A673 (cell line): ENCODE measurements around the gene CCDC57. TPM values are rescaled to one million over a fixed set of nuclear protein-coding genes. Genes with fewer than 3 reads are reported as not detected.
"Not testable (repeated sequence)": the region's sequence is repeated elsewhere in the genome, so short reads cannot be mapped to it uniquely, and the experiment has no call there.

Experiments
- BruUV-seq: library from RNA; stranded (reverse); fragments of 400-500 nt; replicated peaks from 2 replicates; lab custom pipeline; 2021; lab: Mats Ljungman, UMichigan
- CTCF ChIA-PET: fragments of 300-600 bp; sonication (Branson Sonifier 250); formaldehyde crosslinking; loops from one replicate; lab custom pipeline; 2022; ENCODE audit warnings: antibody characterized with exemption; lab: Charles Lee
- POLR2A ChIA-PET: fragments of 300-600 bp; sonication (Branson Sonifier 250); formaldehyde crosslinking; loops from one replicate; lab custom pipeline; 2022; ENCODE audit warnings: antibody characterized with exemption; ENCODE audit not compliant: low non-redundant PET; lab: Charles Lee
- DNase-seq: peaks from one replicate; pipeline ENCODE4 v3.0.0-alpha.2; 2015; ENCODE audit warnings: low spot score
- H3K27ac ChIP-seq: fragments of 200-600 bp; sonication (generic); 2 replicates; pipeline ENCODE4 v1.5.1; 2016; ENCODE audit warnings: mixed run types, low read depth, mild to moderate bottlenecking, mixed read lengths, antibody characterized with exemption, low read length; ENCODE audit not compliant: poor library complexity, severe bottlenecking
- H3K27me3 ChIP-seq: fragments of 200-600 bp; sonication (generic); replicated peaks from 2 replicates; pipeline ENCODE4 v1.6.1; 2017; ENCODE audit warnings: mixed run types, low read depth, mild to moderate bottlenecking, mixed read lengths, antibody characterized with exemption, low read length; ENCODE audit not compliant: insufficient read depth, poor library complexity
- H3K36me3 ChIP-seq: fragments of 200-600 bp; sonication (generic); 2 replicates; pipeline ENCODE4 v1.6.1; 2016; ENCODE audit warnings: mixed run types, mild to moderate bottlenecking, mixed read lengths, antibody characterized with exemption, low read length; ENCODE audit not compliant: insufficient read depth, poor library complexity, severe bottlenecking
- H3K4me1 ChIP-seq: fragments of 200-600 bp; sonication (generic); 2 replicates; pipeline ENCODE4 v1.6.1; 2017; ENCODE audit warnings: mixed run types, mild to moderate bottlenecking, mixed read lengths, antibody characterized with exemption, low read length; ENCODE audit not compliant: insufficient read depth, poor library complexity, severe bottlenecking
- H3K4me3 ChIP-seq: fragments of 200-600 bp; sonication (generic); 2 replicates; pipeline ENCODE4 v1.5.1; 2016; ENCODE audit warnings: low read depth, mixed run types, mild to moderate bottlenecking, mixed read lengths, low read length; ENCODE audit not compliant: poor library complexity, severe bottlenecking
- H3K9me3 ChIP-seq: fragments of 200-600 bp; sonication (generic); 2 replicates; pipeline ENCODE4 v1.6.1; 2016; ENCODE audit warnings: mixed run types, low read depth, mild to moderate bottlenecking, mixed read lengths, antibody characterized with exemption, low read length; ENCODE audit not compliant: poor library complexity, severe bottlenecking
- EZH2 ChIP-seq: fragments of 200-600 bp; sonication (generic); IDR thresholded peaks from 2 replicates; pipeline ENCODE4 v1.6.1; 2017; ENCODE audit warnings: borderline replicate concordance, low read depth, mild to moderate bottlenecking, mixed read lengths, antibody characterized with exemption, low read length; ENCODE audit not compliant: poor library complexity, severe bottlenecking
- intact Hi-C: fragments of 100-400 bp; cut with micrococcal nuclease; formaldehyde crosslinking; loops from one replicate; pipeline ENCODE4 v1.10.0; 2022; ENCODE audit not compliant: unreplicated experiment
- total RNA-seq: library from RNA; stranded (reverse); gene quantifications from 2 replicates; pipeline ENCODE4 v1.2.3, GENCODE V29; 2021
- TF ChIP-seq, protein P1 (sequence below): fragments of 300-800, 200-600 bp; sonication (generic); conservative IDR thresholded peaks from 2 replicates; pipeline ENCODE4 v1.5.1; 2017; ENCODE audit warnings: low read depth, mild to moderate bottlenecking, antibody characterized with exemption, low read length, moderate library complexity, mixed read lengths

Gene CCDC57
- total RNA-seq, 1 experiment from 2014 or later: 43.6 TPM

DNA sequence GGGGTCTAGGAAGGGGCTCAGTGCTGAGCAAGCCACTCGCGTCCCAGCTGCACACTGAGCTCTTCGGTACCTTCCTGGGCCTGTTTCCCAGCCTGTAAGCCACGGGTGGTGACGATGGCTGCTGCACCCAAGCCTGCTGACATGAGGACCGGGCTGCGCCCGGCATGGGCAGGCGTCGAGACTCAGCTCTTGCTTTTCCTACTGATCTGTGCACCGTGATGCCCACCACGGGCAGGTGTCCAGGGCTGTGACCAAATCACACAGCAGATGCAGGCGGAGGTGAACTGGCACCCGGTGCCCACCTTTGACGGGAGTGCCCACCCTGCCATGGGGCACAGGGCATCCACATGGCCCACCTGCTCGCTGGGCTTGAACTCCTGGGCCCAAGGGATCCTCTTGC lies 17.9 kb downstream of the CCDC57 start:
- CTCF ChIA-PET: no interaction called here

DNA sequence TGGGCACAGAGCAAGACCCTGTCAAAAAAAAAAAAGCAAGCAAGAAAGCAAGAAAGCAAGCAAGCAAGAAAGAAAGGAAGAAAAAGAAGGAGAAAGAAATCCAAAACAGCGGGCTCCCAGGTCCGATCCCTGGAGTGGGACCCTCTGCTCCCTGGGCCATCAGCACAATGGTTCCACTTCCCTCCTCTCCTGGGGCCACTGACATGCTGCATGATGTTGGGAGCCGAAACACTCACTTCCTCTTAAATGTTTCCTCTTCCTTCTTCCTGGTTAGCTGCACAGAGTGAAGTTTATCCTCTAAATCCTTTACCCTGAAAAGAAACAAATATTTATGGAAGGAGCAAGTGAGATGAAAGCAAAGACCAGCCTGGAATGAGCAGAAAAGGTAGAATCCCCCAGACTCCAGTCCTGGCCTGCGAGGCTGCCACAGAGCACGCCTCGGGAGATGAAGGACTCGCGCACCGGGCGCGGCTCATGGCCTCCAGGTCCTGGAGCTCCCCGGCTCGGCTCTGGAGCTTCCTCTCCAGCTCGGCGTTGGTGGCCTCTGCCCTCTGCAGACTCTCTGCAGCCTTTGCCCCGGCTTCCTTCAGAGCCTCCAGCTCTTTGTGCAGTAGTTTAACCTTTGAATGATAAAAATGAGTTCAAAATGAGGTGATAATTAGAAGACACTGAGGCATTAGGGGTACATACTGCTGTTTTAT lies 19.0 kb downstream of the CCDC57 start:
- TF ChIP-seq, protein P1, sequence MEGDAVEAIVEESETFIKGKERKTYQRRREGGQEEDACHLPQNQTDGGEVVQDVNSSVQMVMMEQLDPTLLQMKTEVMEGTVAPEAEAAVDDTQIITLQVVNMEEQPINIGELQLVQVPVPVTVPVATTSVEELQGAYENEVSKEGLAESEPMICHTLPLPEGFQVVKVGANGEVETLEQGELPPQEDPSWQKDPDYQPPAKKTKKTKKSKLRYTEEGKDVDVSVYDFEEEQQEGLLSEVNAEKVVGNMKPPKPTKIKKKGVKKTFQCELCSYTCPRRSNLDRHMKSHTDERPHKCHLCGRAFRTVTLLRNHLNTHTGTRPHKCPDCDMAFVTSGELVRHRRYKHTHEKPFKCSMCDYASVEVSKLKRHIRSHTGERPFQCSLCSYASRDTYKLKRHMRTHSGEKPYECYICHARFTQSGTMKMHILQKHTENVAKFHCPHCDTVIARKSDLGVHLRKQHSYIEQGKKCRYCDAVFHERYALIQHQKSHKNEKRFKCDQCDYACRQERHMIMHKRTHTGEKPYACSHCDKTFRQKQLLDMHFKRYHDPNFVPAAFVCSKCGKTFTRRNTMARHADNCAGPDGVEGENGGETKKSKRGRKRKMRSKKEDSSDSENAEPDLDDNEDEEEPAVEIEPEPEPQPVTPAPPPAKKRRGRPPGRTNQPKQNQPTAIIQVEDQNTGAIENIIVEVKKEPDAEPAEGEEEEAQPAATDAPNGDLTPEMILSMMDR: no peak
- no peak for TF ChIP-seq EZH2
- no peaks in the 10 kb centered on the region for H3K27me3 ChIP-seq
- no peaks in the 10 kb centered on the region for H3K4me1 ChIP-seq
- intact Hi-C loops: no loop called here
- DNase-seq: no peak
- ChIA-PET POLR2A (no interaction called here), CTCF (no interaction called here)
- BruUV-seq: no TSS peak
- H3K27ac ChIP-seq: no peak overlapping the region
- no peaks in the 10 kb centered on the region for H3K9me3 ChIP-seq
- peaks cover 22% of the 10 kb centered on the region for H3K36me3 ChIP-seq
- no peak overlapping the region for H3K4me3 ChIP-seq

More for the DNA sequence above, 17.9 kb downstream of the CCDC57 start:
- POLR2A ChIA-PET: no interaction called here
- BruUV-seq: no TSS peak
- no peak for TF ChIP-seq EZH2
- TF ChIP-seq, protein P1: no peak
- no peaks in the 10 kb centered on the region for H3K27me3 ChIP-seq
- intact Hi-C loops: no loop called here
- H3K9me3 ChIP-seq: no peaks in the 10 kb centered on the region
- DNase-seq: no peak
- no peaks in the 10 kb centered on the region for H3K4me1 ChIP-seq
- H3K27ac ChIP-seq: no peak overlapping the region
- peaks cover 22% of the 10 kb centered on the region for H3K36me3 ChIP-seq
- H3K4me3 ChIP-seq: no peak overlapping the region

DNA sequence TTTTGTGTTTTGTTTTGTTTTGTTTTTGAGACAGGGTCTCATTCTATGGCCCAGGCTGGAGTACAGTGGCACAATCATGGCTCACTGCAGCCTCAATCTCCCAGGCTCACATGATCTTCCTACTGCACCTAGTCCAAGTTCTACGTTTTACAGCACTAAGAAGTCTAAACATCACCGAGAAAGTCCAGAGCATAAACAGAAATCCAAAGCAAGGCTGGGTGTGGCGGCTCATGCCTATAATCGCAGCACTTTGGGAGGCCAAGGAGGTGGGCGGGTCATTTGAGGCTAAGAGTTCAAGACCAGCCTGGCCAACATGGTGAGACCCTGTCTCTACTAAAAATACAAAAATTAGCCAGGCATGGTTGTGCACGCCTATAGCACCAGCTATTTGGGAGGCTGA lies 19.6 kb downstream of the CCDC57 start:
- BruUV-seq, POLR2A ChIA-PET: not testable (repeated sequence)

More for the DNA sequence above, 19.6 kb downstream of the CCDC57 start:
- CTCF ChIA-PET, intact Hi-C loops, H3K9me3 ChIP-seq, DNase-seq, H3K4me3 ChIP-seq, H3K27me3 ChIP-seq, H3K27ac ChIP-seq, H3K4me1 ChIP-seq: not testable (repeated sequence)
- H3K36me3 ChIP-seq: peaks cover 20% of the 10 kb centered on the region
